SH-SY5Y (cell line): ENCODE results near the gene FGF19.

Experiments used
- GATA2 ChIP-seq: IDR thresholded peaks from 2 replicates; pipeline ENCODE4 v1.6.1; 2011; ENCODE audit warnings: mild to moderate bottlenecking, low read depth, low read length
- GATA3 ChIP-seq: IDR thresholded peaks from 2 replicates; pipeline ENCODE4 v1.6.1; 2011; ENCODE audit warnings: low read depth, mild to moderate bottlenecking, low read length, moderate library complexity

The FGF19 gene

GRCh38 chr11:69707176-69707575, 3.4 kb upstream of the FGF19 start:
- no peak for TF ChIP-seq GATA2
- no peak for TF ChIP-seq GATA3

- TF ChIP-seq GATA3 (no peak), GATA2 (no peak)
These were observed 2.3 kb upstream of the FGF19 start for GRCh38 chr11:69705901-69706787.

- TF ChIP-seq GATA2 (no peak), GATA3 (no peak)
These were observed 1.6 kb upstream of the FGF19 start for GRCh38 chr11:69705351-69705811.

- no peak for TF ChIP-seq GATA3
- no peak for TF ChIP-seq GATA2
These were observed 859 bp upstream of the FGF19 start for GRCh38 chr11:69704508-69705253.

GRCh38 chr11:69703453-69703767, 412 bp downstream of the FGF19 start:
- TF ChIP-seq GATA3 (no peak), GATA2 (no peak)

- no peak for TF ChIP-seq GATA3
- no peak for TF ChIP-seq GATA2
These were observed 911 bp downstream of the FGF19 start for GRCh38 chr11:69702769-69703452.

- TF ChIP-seq GATA3 (no peak), GATA2 (no peak)
These were observed 1.6 kb downstream of the FGF19 start for GRCh38 chr11:69702239-69702691.

GRCh38 chr11:69700278-69701140, 3.3 kb downstream of the FGF19 start:
- TF ChIP-seq GATA2 = peak; percentile 77; the same call in 1 of the 2 replicates
- no peak for TF ChIP-seq GATA3

GRCh38 chr11:69699213-69699612, 4.6 kb downstream of the FGF19 start:
- TF ChIP-seq GATA2 (no peak), GATA3 (no peak)

GRCh38 chr11:69698362-69698761, 5.5 kb downstream of the FGF19 start:
- TF ChIP-seq GATA2 = no peak

GRCh38 chr11:69697861-69698260, 6.0 kb downstream of the FGF19 start:
- TF ChIP-seq GATA2 (no peak), GATA3 (no peak)

- no peak for TF ChIP-seq GATA2
- no peak for TF ChIP-seq GATA3
These were observed 6.4 kb downstream of the FGF19 start for GRCh38 chr11:69697469-69697843.

- TF ChIP-seq GATA3 (no peak), GATA2 (no peak)
These were observed 6.9 kb downstream of the FGF19 start for GRCh38 chr11:69696749-69697468.
